Left cardiac atrium (tissue), 4 donors: Measurements from ENCODE around the gene S100A5. TPM values are rescaled to one million over a fixed set of nuclear protein-coding genes. Genes with fewer than 3 reads are reported as not detected.
"Not testable (repeated sequence)": the region's sequence is repeated elsewhere in the genome, so short reads cannot be mapped to it uniquely, and the experiment has no call there.

Source experiments
- ATAC-seq, 2 donors: fragments of 200-7000 bp; cut with Tn5 transposase; one replicate each; pipeline ENCODE4 v1.9.1; 2020; ENCODE audit warnings: mild to moderate bottlenecking in 2 of 2, moderate library complexity in 2 of 2
- DNase-seq: peaks from one replicate; pipeline ENCODE4 v3.0.0-alpha.2; 2020
- intact Hi-C, 2 donors: fragments of 100-400 bp; cut with DNase I; formaldehyde crosslinking; loops; one replicate each; pipeline versions ENCODE4 v1.14.1 to v1.15.1; 2022 to 2023
- long read RNA-seq: library from polyadenylated mRNA; unstranded; transcript quantifications from one replicate; pipeline ENCODE4 v2.0.0, GENCODE V29; 2021
- total RNA-seq, 2 donors: library from RNA; stranded (reverse); fragmentation: NEBNext Ultra II Directional; extraction: Animal tissue kit (Norgen Biotek cat#: 25700); gene quantifications; one replicate each; pipeline ENCODE4 v1.2.1, GENCODE V29; 2021
- donor health status: DM: no; HTN: yes; CAD: no.
- donor health status: DM: no; HTN: yes; CAD: no; lungs with severe emphysema.
- donor health status: DM: yes; HTN: yes; CAD: no.
- donor health status: Dilated cardiomyopathy.

S100A5 gene, protein sequence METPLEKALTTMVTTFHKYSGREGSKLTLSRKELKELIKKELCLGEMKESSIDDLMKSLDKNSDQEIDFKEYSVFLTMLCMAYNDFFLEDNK
- total RNA-seq = not detected
- long read RNA-seq = 0 reads

GRCh38 chr1:153540394-153541361 is at the start of gene S100A5:
Gene S100A5, minus strand, starts transcription at chr1:153540934. Its CDS starts 743 bp downstream, at chr1:153540191.
- intact Hi-C loops = no loop called here
- DNase-seq (no peak), ATAC-seq (no peak)

GRCh38 chr1:153588482-153588881 is 47.7 kb upstream of the S100A5 start:
- intact Hi-C loops = no loop called here
- DNase-seq (no peak), ATAC-seq (no peak)

- intact Hi-C loops, DNase-seq, ATAC-seq: not testable (repeated sequence)
Measured at GRCh38 chr1:153588033-153588432, 47.3 kb upstream of the S100A5 start.

DNA sequence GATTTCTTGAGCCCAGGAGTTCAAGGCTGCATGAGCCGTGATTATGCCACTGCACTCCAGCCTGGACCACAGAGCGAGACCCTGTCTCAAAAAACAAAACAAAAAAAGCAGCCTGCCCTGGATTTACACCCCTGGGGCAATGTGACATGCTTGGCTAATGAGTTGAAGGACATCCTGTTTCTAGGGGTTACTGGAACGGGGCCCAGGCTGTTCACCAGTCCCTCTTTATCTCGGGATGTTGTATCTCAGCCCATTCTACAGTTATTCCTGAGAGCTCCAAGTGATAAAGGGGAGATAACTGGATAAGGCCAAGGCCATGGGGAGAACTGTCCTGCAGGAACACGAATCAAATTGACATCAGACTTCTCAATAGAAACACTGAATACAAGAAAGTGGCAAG is 46.6 kb upstream of the S100A5 start:
- ATAC-seq (peak in 1 of 2 donors; percentile 81), DNase-seq (no peak)
- intact Hi-C loops = no loop called here

DNA sequence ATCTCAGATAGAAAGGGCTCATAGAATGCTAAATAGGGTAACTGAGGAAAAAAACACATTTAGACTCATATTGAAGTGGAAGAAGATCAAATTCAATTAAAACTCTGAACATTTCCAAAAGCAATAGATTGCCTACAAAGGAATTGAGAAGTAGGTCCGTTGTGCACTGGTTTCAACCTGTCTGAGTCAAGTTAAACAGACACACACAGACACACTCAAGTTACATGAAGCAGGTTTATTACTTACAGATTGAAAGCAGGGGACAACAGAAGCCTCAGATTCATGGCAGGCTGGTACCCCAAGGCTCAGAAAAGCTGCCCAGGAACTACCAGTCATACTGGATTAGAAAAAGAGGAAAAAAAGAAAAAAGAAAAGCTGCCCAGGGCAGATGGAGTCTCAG is 45.6 kb upstream of the S100A5 start:
- DNase-seq (no peak), ATAC-seq (no peak)
- intact Hi-C loops = no loop called here

- intact Hi-C loops = no loop called here
- ATAC-seq = no peak
- DNase-seq = no peak
Measured at GRCh38 chr1:153585006-153585405, 44.3 kb upstream of the S100A5 start.

- ATAC-seq = no peak
- intact Hi-C loops = no loop called here
- no peak for DNase-seq
Measured at GRCh38 chr1:153583976-153584375, 43.2 kb upstream of the S100A5 start.

- ATAC-seq, DNase-seq, intact Hi-C loops: not testable (repeated sequence)
Measured at GRCh38 chr1:153583514-153583913, 42.8 kb upstream of the S100A5 start.

DNA sequence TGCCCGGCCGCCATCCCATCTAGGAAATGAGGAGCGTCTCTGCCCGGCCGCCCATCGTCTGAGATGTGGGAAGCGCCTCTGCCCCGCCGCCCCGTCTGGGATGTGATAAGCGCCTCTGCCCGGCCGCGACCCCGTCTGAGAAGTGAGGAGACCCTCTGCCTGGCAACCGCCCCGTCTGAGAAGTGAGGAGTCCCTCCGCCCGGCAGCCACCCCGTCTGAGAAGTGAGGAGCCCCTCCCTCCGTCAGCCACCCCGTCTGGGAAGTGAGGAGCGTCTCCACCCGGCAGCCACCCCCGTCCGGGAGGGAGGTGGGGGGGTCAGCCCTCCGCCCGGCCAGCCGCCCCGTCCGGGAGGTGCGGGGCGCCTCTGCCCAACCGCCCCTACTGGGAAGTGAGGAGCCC is 42.1 kb upstream of the S100A5 start:
- intact Hi-C loops, ATAC-seq, DNase-seq: not testable (repeated sequence)

GRCh38 chr1:153578936-153579335 is 38.2 kb upstream of the S100A5 start:
- DNase-seq (no peak), ATAC-seq (no peak)
- intact Hi-C loops = loop anchor here in 1 of 2 donors (10.0 kb wide), 1 partner anchor 86 kb away; no protein-coding TSS in a partner anchor

DNA sequence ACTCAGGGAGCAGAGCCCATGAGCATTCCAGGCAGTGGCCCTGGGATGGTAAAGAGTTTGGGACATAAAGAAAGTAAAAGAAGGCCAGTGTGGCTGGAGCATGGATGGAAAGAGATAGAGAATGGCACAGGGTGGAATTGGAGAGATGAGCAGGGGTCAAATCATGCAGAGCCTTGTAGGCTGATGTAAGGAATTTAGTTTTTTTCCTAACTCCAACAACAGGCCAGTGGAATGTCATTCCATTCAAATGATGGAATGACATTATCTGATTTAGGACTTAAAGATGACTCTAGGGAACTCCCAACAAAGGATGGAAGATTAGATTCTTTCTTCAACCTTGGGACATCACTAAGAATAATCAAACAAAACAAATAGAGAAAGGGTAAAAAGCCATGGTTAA is 37.8 kb upstream of the S100A5 start:
- intact Hi-C loops = loop anchor here in 1 of 2 donors (10.0 kb wide), 1 partner anchor 86 kb away; no protein-coding TSS in a partner anchor
- ATAC-seq = no peak
- DNase-seq = no peak

GRCh38 chr1:153577624-153578051 is 36.9 kb upstream of the S100A5 start:
- intact Hi-C loops = loop anchor here in 1 of 2 donors (10.0 kb wide), 1 partner anchor 87 kb away; no protein-coding TSS in a partner anchor
- ATAC-seq = peak; percentile 42 to 93
- DNase-seq = peak; percentile 26

DNA sequence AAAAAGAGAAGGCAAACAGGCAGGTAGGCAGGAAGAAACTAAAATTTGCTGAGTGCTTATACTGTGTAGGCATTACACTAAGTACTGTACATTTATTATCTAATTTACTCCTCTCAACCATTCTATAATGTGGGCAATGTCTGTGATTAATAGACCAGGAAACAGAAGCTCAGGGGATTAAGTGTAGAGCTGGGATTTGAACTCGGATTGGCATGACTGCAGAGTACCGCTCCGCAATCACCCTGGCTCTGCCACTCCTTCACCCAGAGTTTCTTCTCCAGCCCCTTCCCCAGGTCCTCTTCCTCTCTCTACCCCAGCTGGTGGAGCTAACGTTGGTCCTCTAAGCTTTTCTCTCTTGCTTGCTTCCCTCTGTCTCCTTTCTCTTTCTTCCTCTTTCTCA is 36.4 kb upstream of the S100A5 start:
- ATAC-seq (no peak), DNase-seq (no peak)
- intact Hi-C loops = loop anchor here in 1 of 2 donors (10.0 kb wide), 1 partner anchor 88 kb away; no protein-coding TSS in a partner anchor

DNA sequence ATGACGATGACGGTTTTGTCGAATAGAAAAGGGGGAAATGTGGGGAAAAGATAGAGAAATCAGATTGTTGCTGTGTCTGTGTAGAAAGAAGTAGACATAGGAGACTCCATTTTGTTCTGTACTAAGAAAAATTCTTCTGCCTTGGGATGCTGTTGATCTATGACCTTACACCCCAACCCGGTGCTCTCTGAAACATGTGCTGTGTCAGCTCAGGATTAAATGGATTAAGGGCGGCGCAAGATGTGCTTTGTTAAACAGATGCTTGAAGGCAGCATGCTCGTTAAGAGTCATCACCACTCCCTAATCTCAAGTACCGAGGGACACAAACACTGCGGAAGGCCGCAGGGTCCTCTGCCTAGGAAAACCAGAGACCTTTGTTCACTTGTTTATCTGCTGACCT is 34.8 kb upstream of the S100A5 start:
- not testable (repeated sequence) for ATAC-seq, DNase-seq
- intact Hi-C loops = loop anchor here in 1 of 2 donors (10.0 kb wide), 1 partner anchor 89 kb away; no protein-coding TSS in a partner anchor

DNA sequence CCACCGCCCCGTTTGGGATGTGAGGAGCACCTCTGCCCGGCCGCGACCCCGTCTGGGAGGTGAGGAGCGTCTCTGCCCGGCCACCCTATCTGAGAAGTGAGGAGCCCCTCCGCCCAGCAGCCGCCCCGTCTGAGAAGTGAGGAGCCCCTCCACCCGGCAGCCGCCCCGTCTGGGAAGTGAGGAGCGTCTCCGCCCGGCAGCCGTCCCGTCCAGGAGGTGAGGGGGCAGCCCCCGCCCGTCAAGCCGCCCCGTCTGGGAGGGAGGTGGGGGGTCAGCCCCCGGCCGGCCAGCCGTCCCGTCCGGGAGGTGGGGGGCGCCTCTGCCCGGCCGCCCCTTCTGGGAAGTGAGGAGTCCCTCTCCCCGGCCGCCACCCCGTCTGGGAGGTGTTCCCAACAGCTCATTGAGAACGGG is 34.4 kb upstream of the S100A5 start:
- intact Hi-C loops = loop anchor here in 1 of 2 donors (10.0 kb wide), 1 partner anchor 90 kb away; no protein-coding TSS in a partner anchor
- not testable (repeated sequence) for ATAC-seq, DNase-seq

DNA sequence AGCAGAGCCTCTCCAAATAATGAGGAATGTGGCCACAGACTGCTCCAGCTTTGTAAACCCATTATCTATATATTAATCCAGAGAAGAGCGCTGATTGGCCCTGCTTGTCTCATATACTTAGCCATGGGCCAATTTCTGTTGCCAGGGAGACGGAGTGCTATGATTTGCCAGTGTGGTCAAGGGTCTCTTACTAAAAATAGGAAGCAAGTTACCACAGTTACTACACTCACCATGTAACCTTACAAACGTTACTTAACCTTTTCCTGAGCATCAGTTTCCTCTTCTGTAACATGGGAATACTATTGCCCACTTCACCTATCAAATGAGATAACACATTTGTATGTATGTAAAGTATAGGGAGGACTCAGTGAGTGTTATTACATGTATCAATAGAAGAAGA is 32.6 kb upstream of the S100A5 start:
- no peak for DNase-seq
- no peak for ATAC-seq
- intact Hi-C loops = loop anchor here in 1 of 2 donors (5.0 to 10.0 kb wide), 2 partner anchors 44 to 91 kb away; partner anchors contain the start of gene S100A14

GRCh38 chr1:153572569-153573015 is 31.9 kb upstream of the S100A5 start:
- ATAC-seq (peak; percentile 81 to 90), DNase-seq (peak; percentile 87)
- intact Hi-C loops = loop anchor here in 1 of 2 donors (5.0 to 10.0 kb wide), 2 partner anchors 45 to 92 kb away; partner anchors contain the start of gene S100A14

DNA sequence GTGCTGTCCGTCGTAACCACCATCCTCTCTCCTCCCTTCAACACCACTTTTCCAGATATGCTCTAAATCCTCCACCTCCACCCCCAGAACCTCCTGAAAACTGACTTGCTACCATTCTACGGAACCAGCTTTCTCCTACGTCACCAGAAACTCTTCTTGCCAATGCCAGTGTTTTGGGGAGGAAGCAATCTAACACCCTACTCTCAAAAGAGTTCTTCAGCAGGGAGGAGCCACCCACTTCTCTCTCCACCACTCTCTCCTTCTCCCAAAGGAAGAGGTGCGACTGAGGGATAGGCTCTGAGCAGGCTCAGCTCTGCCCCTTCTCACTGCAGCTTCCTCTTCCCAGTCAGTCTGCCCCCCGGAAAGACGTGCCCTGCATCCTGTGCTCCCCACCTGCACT is 31.0 kb upstream of the S100A5 start:
- intact Hi-C loops = loop anchor here in 1 of 2 donors (5.0 to 10.0 kb wide), 2 partner anchors 46 to 93 kb away; partner anchors contain the start of gene S100A14
- ATAC-seq (no peak), DNase-seq (no peak)

GRCh38 chr1:153570874-153571273 is 30.1 kb upstream of the S100A5 start:
- ATAC-seq = no peak
- DNase-seq = no peak
- intact Hi-C loops = loop anchor here in 1 of 2 donors (5.0 to 10.0 kb wide), 2 partner anchors 46 to 94 kb away; partner anchors contain the start of gene S100A14
